ENCODE results near the gene FAM110C. TPM values are rescaled to one million over a fixed set of nuclear protein-coding genes. Genes with fewer than 3 reads are reported as not detected.

The FAM110C gene, protein sequence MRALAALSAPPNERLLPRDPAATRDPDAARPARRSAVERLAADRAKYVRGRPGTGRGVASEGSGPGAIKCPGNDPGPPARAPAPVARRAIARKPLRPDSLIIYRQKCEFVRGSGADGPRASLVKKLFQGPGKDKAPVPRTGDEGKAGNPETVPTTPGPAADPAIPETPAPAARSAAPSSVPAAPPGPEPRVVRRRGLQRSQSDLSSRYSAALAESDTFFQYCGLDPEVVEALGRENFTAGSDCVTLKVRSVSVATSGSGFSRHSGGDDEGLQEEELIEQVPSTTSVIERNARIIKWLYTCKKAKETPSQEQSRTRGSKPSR
- 0.46 TPM for polyA plus RNA-seq (2013, experiment 1 of 2)
- 0.53 TPM for polyA plus RNA-seq (2013, experiment 2 of 2)

DNA sequence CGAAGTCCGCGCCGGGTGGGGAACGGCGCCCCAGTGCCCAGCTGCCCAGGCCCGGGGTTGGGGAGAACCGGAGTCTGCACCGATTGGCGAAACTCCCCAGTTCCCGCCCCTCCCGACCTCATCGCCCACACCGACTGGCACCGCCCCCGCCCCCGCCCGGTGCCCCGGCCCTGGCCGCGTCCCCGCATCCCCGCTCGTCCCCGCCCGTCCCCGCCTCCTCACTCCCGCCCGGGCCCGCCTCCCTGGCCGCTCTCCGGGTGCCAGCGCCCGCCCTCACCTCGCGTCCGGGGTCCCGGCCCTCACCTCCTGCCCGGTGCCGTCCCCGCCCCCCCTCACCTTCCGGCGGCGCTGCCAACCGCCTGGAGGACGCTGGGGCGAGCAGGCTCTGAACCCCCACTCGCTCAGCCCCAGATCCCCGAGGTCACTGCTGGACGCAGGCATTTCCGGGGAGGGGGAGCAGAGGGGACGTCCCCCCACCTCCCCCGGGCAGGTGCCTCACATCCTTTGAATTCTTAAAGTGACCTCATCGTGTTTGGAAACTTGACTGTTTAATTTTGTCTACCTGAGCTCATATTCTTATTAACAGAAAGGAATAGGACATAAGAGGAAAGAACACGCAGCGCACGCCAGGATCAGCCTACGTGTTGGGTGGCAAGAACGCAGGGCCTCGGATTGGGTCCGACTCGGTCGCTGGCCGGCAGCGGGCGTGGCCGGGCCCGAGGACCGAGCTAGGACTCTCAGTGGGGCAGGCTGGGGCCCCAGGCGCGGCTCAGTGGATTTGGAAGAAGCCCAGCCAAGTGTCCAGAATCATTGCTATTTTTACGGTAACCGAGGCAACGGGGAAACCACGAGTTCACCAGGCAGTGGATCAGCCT, at the start of gene FAM110C:
Gene FAM110C, minus strand, starts transcription at position 35 of the 875 bp plus-strand sequence. CDS start 120 bp downstream, outside the sequence.
- H3K9ac ChIP-seq (ENCODE audit: low read depth, low read length, poor library complexity) = peak within 1 kb of the TSS; percentile 65
- peak within 1 kb of the TSS; percentile 48 to 92 for H3K4me3 ChIP-seq (ENCODE audit: low read length in 2 of 2)
- peak within 1 kb of the TSS; percentile 80 for H3K4me2 ChIP-seq (ENCODE audit: insufficient read depth, low read length, poor library complexity, severe bottlenecking)
- peak within 1 kb of the TSS; percentile 32 for H2AK5ac ChIP-seq (ENCODE audit: low read depth, low read length)
- H2AFZ ChIP-seq (ENCODE audit: low read length) = peak within 1 kb of the TSS; percentile 90
- H3K27ac ChIP-seq (replicated peaks; ENCODE audit: low read length) = no peak within 1 kb of the TSS
- H3K14ac ChIP-seq (ENCODE audit: low read length) = peak within 1 kb of the TSS; percentile 97
- peaks cover 5 to 7% of the 10 kb centered on the region in 2 donors for H3K4me1 ChIP-seq (ENCODE audit: control insufficient read depth in 2 of 2, insufficient read depth in 1 of 2, low read depth in 1 of 2, low read length in 2 of 2)
- H2BK5ac ChIP-seq (ENCODE audit: low read length) = no peak within 1 kb of the TSS
- H3K4ac ChIP-seq (ENCODE audit: low read length) = no peak within 1 kb of the TSS
- H3K27me3 ChIP-seq (ENCODE audit: control insufficient read depth in 3 of 3, insufficient read depth in 3 of 3, low read depth in 1 of 3, low read length in 3 of 3) = peaks cover 9 to 56% (median 36%) of the 10 kb centered on the region in 3 experiments
- peak within 1 kb of the TSS; percentile 86 for H3K18ac ChIP-seq (ENCODE audit: low read length)
- H4K91ac ChIP-seq (ENCODE audit: low read depth, low read length, poor library complexity) = no peak within 1 kb of the TSS
- H3K79me1 ChIP-seq (ENCODE audit: low read depth, low read length) = no peaks in the 10 kb centered on the region
- DNase-seq (ENCODE audit: low spot score) = peak; percentile 27
- H3K36me3 ChIP-seq (replicated peaks in 1 of 2; ENCODE audit: control insufficient read depth in 2 of 2, insufficient read depth in 2 of 2, low read length in 2 of 2) = no peaks in the 10 kb centered on the region
- no peak within 1 kb of the TSS for H4K8ac ChIP-seq (ENCODE audit: low read depth, low read length)
- H3K23ac ChIP-seq (ENCODE audit: low read depth, low read length, poor library complexity) = peak within 1 kb of the TSS; percentile 52
- no CpG with 5 or more reads among the region's 75 CpGs for WGBS, 2 donors (ENCODE audit: extremely low coverage in 2 of 2, insufficient read length in 2 of 2, insufficient replicate concordance in 1 of 2)
- no peak within 1 kb of the TSS for H2BK12ac ChIP-seq (ENCODE audit: low read length)
- H3K9me3 ChIP-seq (replicated peaks in 1 of 2; ENCODE audit: control insufficient read depth in 2 of 2, insufficient read depth in 1 of 2, low read depth in 1 of 2, low read length in 2 of 2) = no peaks in the 10 kb centered on the region
- H2BK120ac ChIP-seq (ENCODE audit: low read depth, low read length) = no peak within 1 kb of the TSS
- no peak within 1 kb of the TSS for H2BK15ac ChIP-seq (ENCODE audit: low read length)

DNA sequence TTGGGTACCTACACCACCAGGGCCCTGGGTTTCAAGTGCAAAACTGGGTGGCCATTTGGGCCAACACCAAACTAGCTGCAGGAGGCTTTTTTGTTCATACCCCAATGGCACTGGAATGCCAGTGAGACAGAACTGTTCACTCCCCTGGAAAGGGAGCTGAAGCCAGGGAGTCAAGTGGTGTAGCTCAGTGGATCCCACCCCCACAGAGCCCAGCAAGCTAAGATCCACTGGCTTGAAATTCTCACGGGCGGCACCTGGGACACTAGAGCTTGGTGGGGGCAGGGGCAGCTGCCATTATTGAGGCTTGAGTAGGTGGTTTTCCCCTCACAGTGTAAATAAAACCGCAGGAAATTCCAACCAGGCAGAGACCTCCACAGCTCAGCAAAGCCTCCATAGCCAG, 46.0 kb upstream of the FAM110C start:
- Histone ChIP-seq H3K4ac (ENCODE audit: low read length) (no peak overlapping the region), H2BK12ac (ENCODE audit: low read length) (no peak overlapping the region), H4K91ac (ENCODE audit: low read depth, low read length, poor library complexity) (no peak overlapping the region), H3K79me1 (ENCODE audit: low read depth, low read length) (peaks cover 2% of the 10 kb centered on the region), H3K27ac (replicated peaks; ENCODE audit: low read length) (no peak overlapping the region), H2BK120ac (ENCODE audit: low read depth, low read length) (no peak overlapping the region), H2BK15ac (ENCODE audit: low read length) (no peak overlapping the region), H3K27me3 (ENCODE audit: control insufficient read depth in 3 of 3, insufficient read depth in 3 of 3, low read depth in 1 of 3, low read length in 3 of 3) (peaks cover 0 to 2% (median 0%) of the 10 kb centered on the region in 3 experiments), H3K23ac (ENCODE audit: low read depth, low read length, poor library complexity) (no peak overlapping the region), H2AFZ (ENCODE audit: low read length) (no peak overlapping the region), H3K9me3 (replicated peaks in 1 of 2; ENCODE audit: control insufficient read depth in 2 of 2, insufficient read depth in 1 of 2, low read depth in 1 of 2, low read length in 2 of 2) (no peaks in the 10 kb centered on the region), H3K4me1 (ENCODE audit: control insufficient read depth in 2 of 2, insufficient read depth in 1 of 2, low read depth in 1 of 2, low read length in 2 of 2) (peaks cover 0 to 2% of the 10 kb centered on the region in 2 donors), H3K4me3 (ENCODE audit: low read length in 2 of 2) (no peak overlapping the region), H3K36me3 (replicated peaks in 1 of 2; ENCODE audit: control insufficient read depth in 2 of 2, insufficient read depth in 2 of 2, low read length in 2 of 2) (no peaks in the 10 kb centered on the region), H2AK5ac (ENCODE audit: low read depth, low read length) (no peak overlapping the region), H2BK5ac (ENCODE audit: low read length) (no peak overlapping the region), H4K8ac (ENCODE audit: low read depth, low read length) (no peak overlapping the region), H3K18ac (ENCODE audit: low read length) (no peak overlapping the region), H3K4me2 (ENCODE audit: insufficient read depth, low read length, poor library complexity, severe bottlenecking) (no peak overlapping the region), H3K14ac (ENCODE audit: low read length) (no peak overlapping the region), H3K9ac (ENCODE audit: low read depth, low read length, poor library complexity) (no peak overlapping the region)
- no peak for DNase-seq (ENCODE audit: low spot score)
- no CpG with 5 or more reads among the region's 3 CpGs for WGBS, 2 donors (ENCODE audit: extremely low coverage in 2 of 2, insufficient read length in 2 of 2, insufficient replicate concordance in 1 of 2)

DNA sequence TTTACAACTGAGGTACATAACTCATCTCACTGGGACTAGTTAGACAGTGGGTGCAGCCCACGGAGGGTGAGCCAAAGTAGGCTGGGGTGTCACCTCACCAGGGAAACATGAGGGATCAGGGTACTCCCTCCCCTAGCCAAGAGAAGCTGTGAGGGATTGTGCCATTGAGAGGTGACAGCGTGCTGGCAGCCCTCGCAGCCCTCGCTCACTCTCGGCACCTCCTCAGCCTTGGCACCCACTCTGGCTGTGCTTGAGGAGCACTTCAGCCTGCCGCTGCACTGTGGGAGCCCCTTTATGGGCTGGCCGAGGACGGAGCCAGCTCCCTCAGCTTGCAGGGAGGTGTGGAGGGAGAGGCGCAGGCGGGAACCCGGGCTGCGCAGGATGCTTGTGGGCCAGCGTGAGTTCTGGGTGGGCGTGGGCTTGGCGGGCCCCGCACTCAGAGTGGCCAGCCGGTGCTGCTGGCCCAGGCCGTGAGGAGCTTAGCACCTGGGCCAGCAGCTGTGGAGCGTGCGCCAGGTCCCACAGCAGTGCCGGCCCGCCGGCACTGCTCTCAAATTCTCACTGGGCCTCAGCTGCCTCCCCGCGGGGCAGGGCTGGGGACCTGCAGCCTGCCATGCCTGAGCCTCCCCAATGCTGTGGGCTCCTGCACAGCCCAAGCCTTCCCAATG, 44.5 kb upstream of the FAM110C start:
- Histone ChIP-seq H3K79me1 (ENCODE audit: low read depth, low read length) (peaks cover 2% of the 10 kb centered on the region), H2BK5ac (ENCODE audit: low read length) (no peak overlapping the region)

More for the DNA sequence above, 44.5 kb upstream of the FAM110C start:
- Histone ChIP-seq H4K8ac (ENCODE audit: low read depth, low read length) (no peak overlapping the region), H2BK12ac (ENCODE audit: low read length) (no peak overlapping the region), H3K27ac (replicated peaks; ENCODE audit: low read length) (no peak overlapping the region), H3K4me2 (ENCODE audit: insufficient read depth, low read length, poor library complexity, severe bottlenecking) (no peak overlapping the region), H3K14ac (ENCODE audit: low read length) (no peak overlapping the region), H2BK15ac (ENCODE audit: low read length) (no peak overlapping the region), H3K4me1 (ENCODE audit: control insufficient read depth in 2 of 2, insufficient read depth in 1 of 2, low read depth in 1 of 2, low read length in 2 of 2) (peaks cover 0 to 2% of the 10 kb centered on the region in 2 donors), H3K4me3 (ENCODE audit: low read length in 2 of 2) (no peak overlapping the region), H3K36me3 (replicated peaks in 1 of 2; ENCODE audit: control insufficient read depth in 2 of 2, insufficient read depth in 2 of 2, low read length in 2 of 2) (no peaks in the 10 kb centered on the region), H3K4ac (ENCODE audit: low read length) (no peak overlapping the region), H3K27me3 (ENCODE audit: control insufficient read depth in 3 of 3, insufficient read depth in 3 of 3, low read depth in 1 of 3, low read length in 3 of 3) (peaks cover 0 to 2% (median 0%) of the 10 kb centered on the region in 3 experiments), H3K23ac (ENCODE audit: low read depth, low read length, poor library complexity) (no peak overlapping the region), H3K9ac (ENCODE audit: low read depth, low read length, poor library complexity) (no peak overlapping the region), H3K18ac (ENCODE audit: low read length) (no peak overlapping the region), H2AFZ (ENCODE audit: low read length) (no peak overlapping the region), H2AK5ac (ENCODE audit: low read depth, low read length) (no peak overlapping the region), H3K9me3 (replicated peaks in 1 of 2; ENCODE audit: control insufficient read depth in 2 of 2, insufficient read depth in 1 of 2, low read depth in 1 of 2, low read length in 2 of 2) (no peaks in the 10 kb centered on the region), H2BK120ac (ENCODE audit: low read depth, low read length) (no peak overlapping the region), H4K91ac (ENCODE audit: low read depth, low read length, poor library complexity) (no peak overlapping the region)
- WGBS, 2 donors (ENCODE audit: extremely low coverage in 2 of 2, insufficient read length in 2 of 2, insufficient replicate concordance in 1 of 2) = no CpG with 5 or more reads among the region's 25 CpGs
- DNase-seq (ENCODE audit: low spot score) = no peak
